ENCODE data around the gene NACA. TPM values are rescaled to one million over a fixed set of nuclear protein-coding genes. Genes with fewer than 3 reads are reported as not detected.
"Not testable (repeated sequence)": the region's sequence is repeated elsewhere in the genome, so short reads cannot be mapped to it uniquely, and the experiment has no call there.

The NACA gene
- total RNA-seq, 1 donor from 2014 or later = 687 TPM

DNA sequence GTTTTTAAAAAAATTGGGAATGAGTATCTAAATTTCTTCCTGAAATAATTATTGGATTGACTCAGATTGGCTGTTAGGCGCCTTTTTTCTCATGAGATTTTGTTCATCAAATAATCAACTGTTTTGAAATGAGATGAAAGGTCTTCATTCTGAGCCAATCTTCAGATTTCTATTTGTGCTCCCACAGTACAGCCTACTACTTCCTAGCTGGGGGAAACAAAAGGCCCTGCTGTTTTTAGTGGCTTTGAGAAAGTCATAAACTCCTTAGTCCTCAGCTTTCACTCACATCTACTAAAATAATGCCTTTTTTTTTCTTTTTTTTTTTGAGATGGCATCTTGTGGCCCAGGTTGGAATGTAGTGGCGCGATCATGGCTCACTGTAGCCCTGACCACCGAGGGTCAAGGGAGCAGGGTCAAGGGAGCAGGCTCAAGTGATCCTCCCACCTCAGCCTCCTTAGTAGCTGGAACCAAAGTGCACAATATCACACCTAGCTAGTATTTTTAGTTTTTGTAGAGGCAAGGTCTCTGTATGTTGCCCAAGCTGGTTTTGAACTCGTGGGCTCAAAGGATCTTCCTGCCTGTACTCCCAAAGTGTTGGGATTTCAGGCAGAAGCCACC lies 15.2 kb downstream of the NACA start:
- no peak for DNase-seq (ENCODE audit: low spot score)
- peaks cover 26% of the 10 kb centered on the region for H3K36me3 Mint-ChIP-seq (ENCODE audit: low read depth, unreplicated experiment)
- H3K9me3 Mint-ChIP-seq (ENCODE audit: unreplicated experiment) = no peaks in the 10 kb centered on the region
- H3K4me3 Mint-ChIP-seq (ENCODE audit: unreplicated experiment) = no peak overlapping the region
- no peaks in the 10 kb centered on the region for H3K4me1 Mint-ChIP-seq (ENCODE audit: unreplicated experiment)
- no peak for TF ChIP-seq CTCF (IDR thresholded peaks at IDR 0.05; ENCODE audit: unreplicated experiment)
- no peaks in the 10 kb centered on the region for H3K27me3 Mint-ChIP-seq (ENCODE audit: unreplicated experiment)
- no peak overlapping the region for H3K27ac Mint-ChIP-seq (ENCODE audit: unreplicated experiment)

DNA sequence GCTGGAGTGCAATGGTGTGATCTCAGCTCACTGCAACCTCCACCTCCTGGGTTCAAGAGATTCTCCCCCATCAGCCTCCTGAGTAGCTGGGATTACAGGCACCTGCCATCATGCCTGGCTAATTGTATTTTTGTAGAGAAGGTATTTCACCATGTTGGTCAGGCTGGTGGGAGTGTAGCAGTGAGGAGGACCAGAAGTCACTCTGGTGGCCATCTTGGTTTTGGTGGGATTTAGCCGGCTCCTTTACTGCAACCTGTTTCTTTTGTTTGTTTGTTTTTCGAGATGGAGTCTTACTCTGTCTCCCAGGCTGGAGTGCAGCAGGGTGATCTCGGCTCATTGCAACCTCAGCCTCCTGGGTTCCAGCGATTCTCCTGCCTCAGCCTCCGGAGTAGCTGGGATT lies 20.6 kb downstream of the NACA start:
- not testable (repeated sequence) for H3K4me3 Mint-ChIP-seq (ENCODE audit: unreplicated experiment); H3K27me3 Mint-ChIP-seq (ENCODE audit: unreplicated experiment); H3K36me3 Mint-ChIP-seq (ENCODE audit: low read depth, unreplicated experiment); H3K27ac Mint-ChIP-seq (ENCODE audit: unreplicated experiment); DNase-seq (ENCODE audit: low spot score); H3K9me3 Mint-ChIP-seq (ENCODE audit: unreplicated experiment); H3K4me1 Mint-ChIP-seq (ENCODE audit: unreplicated experiment)

GRCh38 chr12:56699020-56699661 lies 26.0 kb downstream of the NACA start:
- H3K4me3 Mint-ChIP-seq (ENCODE audit: unreplicated experiment) = no peak overlapping the region
- no peak for DNase-seq (ENCODE audit: low spot score)
- H3K27ac Mint-ChIP-seq (ENCODE audit: unreplicated experiment) = no peak overlapping the region
- no peaks in the 10 kb centered on the region for H3K36me3 Mint-ChIP-seq (ENCODE audit: low read depth, unreplicated experiment)
- H3K9me3 Mint-ChIP-seq (ENCODE audit: unreplicated experiment) = no peaks in the 10 kb centered on the region
- peaks cover 13% of the 10 kb centered on the region for H3K4me1 Mint-ChIP-seq (ENCODE audit: unreplicated experiment)
- peaks cover 8% of the 10 kb centered on the region for H3K27me3 Mint-ChIP-seq (ENCODE audit: unreplicated experiment)
- no peak for TF ChIP-seq CTCF (IDR thresholded peaks at IDR 0.05; ENCODE audit: unreplicated experiment)

- no peak for DNase-seq (ENCODE audit: low spot score)
- Mint-ChIP-seq H3K4me3 (ENCODE audit: unreplicated experiment) (no peak overlapping the region), H3K27me3 (ENCODE audit: unreplicated experiment) (peaks cover 5% of the 10 kb centered on the region), H3K27ac (ENCODE audit: unreplicated experiment) (no peak overlapping the region), H3K36me3 (ENCODE audit: low read depth, unreplicated experiment) (no peaks in the 10 kb centered on the region), H3K4me1 (ENCODE audit: unreplicated experiment) (peaks cover 10% of the 10 kb centered on the region), H3K9me3 (ENCODE audit: unreplicated experiment) (no peaks in the 10 kb centered on the region)
- TF ChIP-seq CTCF (IDR thresholded peaks at IDR 0.05; ENCODE audit: unreplicated experiment) = no peak
These were observed 29.6 kb downstream of the NACA start for GRCh38 chr12:56695327-56696101.

- Mint-ChIP-seq H3K36me3 (ENCODE audit: low read depth, unreplicated experiment) (no peaks in the 10 kb centered on the region), H3K9me3 (ENCODE audit: unreplicated experiment) (no peaks in the 10 kb centered on the region), H3K27me3 (ENCODE audit: unreplicated experiment) (peaks cover 8% of the 10 kb centered on the region), H3K4me3 (ENCODE audit: unreplicated experiment) (no peak overlapping the region), H3K27ac (ENCODE audit: unreplicated experiment) (no peak overlapping the region), H3K4me1 (ENCODE audit: unreplicated experiment) (peaks cover 10% of the 10 kb centered on the region)
- no peak for TF ChIP-seq CTCF (IDR thresholded peaks at IDR 0.05; ENCODE audit: unreplicated experiment)
- no peak for DNase-seq (ENCODE audit: low spot score)
These were observed 30.9 kb downstream of the NACA start for GRCh38 chr12:56694161-56694560.

All from endothelial cell (in vitro differentiated cells).